Measurements from ENCODE around the gene CDK9.
"Not testable (repeated sequence)": the region's sequence is repeated elsewhere in the genome, so short reads cannot be mapped to it uniquely, and the experiment has no call there.

CDK9 gene

GRCh38 chr9:127822108-127822507, 36.3 kb downstream of the CDK9 start:
- no peaks in the 10 kb centered on the region for H3K9me3 Mint-ChIP-seq
- H3K4me1 Mint-ChIP-seq (ENCODE audit: low read depth): peaks cover 12% of the 10 kb centered on the region
- H3K27ac Mint-ChIP-seq: no peak overlapping the region
- no peaks in the 10 kb centered on the region for H3K27me3 Mint-ChIP-seq
- no peak overlapping the region for H3K4me3 Mint-ChIP-seq
- intact Hi-C loops (cut with micrococcal nuclease): no loop called here
- H3K36me3 Mint-ChIP-seq (ENCODE audit: low read depth): peaks cover 97% of the 10 kb centered on the region

- H3K27ac Mint-ChIP-seq: no peak overlapping the region
- H3K4me1 Mint-ChIP-seq (ENCODE audit: low read depth): peaks cover 30% of the 10 kb centered on the region
- peaks cover 97% of the 10 kb centered on the region for H3K36me3 Mint-ChIP-seq (ENCODE audit: low read depth)
- no peaks in the 10 kb centered on the region for H3K27me3 Mint-ChIP-seq
- H3K9me3 Mint-ChIP-seq: no peaks in the 10 kb centered on the region
- intact Hi-C loops (cut with micrococcal nuclease): loop anchor here (5.0 kb wide), 1 partner anchor 37 kb away; no protein-coding TSS in a partner anchor
- H3K4me3 Mint-ChIP-seq: no peak overlapping the region
Observed at GRCh38 chr9:127825319-127826051, 39.7 kb downstream of the CDK9 start.

GRCh38 chr9:127826253-127826913, 40.5 kb downstream of the CDK9 start:
- H3K27me3 Mint-ChIP-seq: no peaks in the 10 kb centered on the region
- peaks cover 30% of the 10 kb centered on the region for H3K4me1 Mint-ChIP-seq (ENCODE audit: low read depth)
- intact Hi-C loops (cut with micrococcal nuclease): loop anchor here (5.0 kb wide), 1 partner anchor 36 kb away; no protein-coding TSS in a partner anchor
- no peak overlapping the region for H3K4me3 Mint-ChIP-seq
- peaks cover 96% of the 10 kb centered on the region for H3K36me3 Mint-ChIP-seq (ENCODE audit: low read depth)
- H3K27ac Mint-ChIP-seq: no peak overlapping the region
- no peaks in the 10 kb centered on the region for H3K9me3 Mint-ChIP-seq

- H3K36me3 Mint-ChIP-seq (ENCODE audit: low read depth): peaks cover 84% of the 10 kb centered on the region
- no peaks in the 10 kb centered on the region for H3K27me3 Mint-ChIP-seq
- intact Hi-C loops (cut with micrococcal nuclease): loop anchor here (5.0 kb wide), 1 partner anchor 34 kb away; no protein-coding TSS in a partner anchor
- H3K4me3 Mint-ChIP-seq: peak overlapping the region; percentile 49
- H3K4me1 Mint-ChIP-seq (ENCODE audit: low read depth): peaks cover 36% of the 10 kb centered on the region
- H3K9me3 Mint-ChIP-seq: no peaks in the 10 kb centered on the region
- peak overlapping the region; percentile 89 for H3K27ac Mint-ChIP-seq
Observed at GRCh38 chr9:127828262-127829031, 42.6 kb downstream of the CDK9 start.

- peak overlapping the region; percentile 89 for H3K27ac Mint-ChIP-seq
- H3K36me3 Mint-ChIP-seq (ENCODE audit: low read depth): peaks cover 75% of the 10 kb centered on the region
- intact Hi-C loops (cut with micrococcal nuclease): loop anchor here (5.0 kb wide), 1 partner anchor 33 kb away; no protein-coding TSS in a partner anchor
- peaks cover 36% of the 10 kb centered on the region for H3K4me1 Mint-ChIP-seq (ENCODE audit: low read depth)
- no peak overlapping the region for H3K4me3 Mint-ChIP-seq
- H3K27me3 Mint-ChIP-seq: no peaks in the 10 kb centered on the region
- no peaks in the 10 kb centered on the region for H3K9me3 Mint-ChIP-seq
Observed at GRCh38 chr9:127829205-127829906, 43.5 kb downstream of the CDK9 start.

- intact Hi-C loops (cut with micrococcal nuclease): no loop called here
- Mint-ChIP-seq H3K27me3 (no peaks in the 10 kb centered on the region), H3K36me3 (ENCODE audit: low read depth) (peaks cover 52% of the 10 kb centered on the region), H3K27ac (peak overlapping the region; percentile 80), H3K4me1 (ENCODE audit: low read depth) (peaks cover 54% of the 10 kb centered on the region), H3K9me3 (no peaks in the 10 kb centered on the region), H3K4me3 (no peak overlapping the region)
Observed at GRCh38 chr9:127832248-127832647, 46.4 kb downstream of the CDK9 start.

GRCh38 chr9:127833555-127833954, 47.7 kb downstream of the CDK9 start:
- H3K36me3 Mint-ChIP-seq (ENCODE audit: low read depth): peaks cover 39% of the 10 kb centered on the region
- peaks cover 54% of the 10 kb centered on the region for H3K4me1 Mint-ChIP-seq (ENCODE audit: low read depth)
- intact Hi-C loops (cut with micrococcal nuclease): no loop called here
- H3K4me3 Mint-ChIP-seq: no peak overlapping the region
- H3K9me3 Mint-ChIP-seq: no peaks in the 10 kb centered on the region
- H3K27ac Mint-ChIP-seq: peak overlapping the region; percentile 80
- H3K27me3 Mint-ChIP-seq: no peaks in the 10 kb centered on the region

- Mint-ChIP-seq H3K27me3 (no peaks in the 10 kb centered on the region), H3K4me1 (ENCODE audit: low read depth) (peaks cover 66% of the 10 kb centered on the region), H3K27ac (peak overlapping the region; percentile 97), H3K36me3 (ENCODE audit: low read depth) (peaks cover 35% of the 10 kb centered on the region), H3K4me3 (peak overlapping the region; percentile 56), H3K9me3 (no peaks in the 10 kb centered on the region)
- intact Hi-C loops (cut with micrococcal nuclease): no loop called here
Observed at GRCh38 chr9:127835991-127836516, 50.2 kb downstream of the CDK9 start.

GRCh38 chr9:127836561-127836960, 50.7 kb downstream of the CDK9 start:
- H3K4me3 Mint-ChIP-seq: peak overlapping the region; percentile 56
- H3K27me3 Mint-ChIP-seq; H3K9me3 Mint-ChIP-seq; intact Hi-C loops (cut with micrococcal nuclease): not testable (repeated sequence)
- H3K27ac Mint-ChIP-seq: peak overlapping the region; percentile 97
- peaks cover 38% of the 10 kb centered on the region for H3K36me3 Mint-ChIP-seq (ENCODE audit: low read depth)
- peaks cover 71% of the 10 kb centered on the region for H3K4me1 Mint-ChIP-seq (ENCODE audit: low read depth)

- no peak overlapping the region for H3K4me3 Mint-ChIP-seq
- H3K27ac Mint-ChIP-seq: peak overlapping the region; percentile 97
- peaks cover 43% of the 10 kb centered on the region for H3K36me3 Mint-ChIP-seq (ENCODE audit: low read depth)
- no peaks in the 10 kb centered on the region for H3K9me3 Mint-ChIP-seq
- H3K27me3 Mint-ChIP-seq: no peaks in the 10 kb centered on the region
- H3K4me1 Mint-ChIP-seq (ENCODE audit: low read depth): peaks cover 76% of the 10 kb centered on the region
- intact Hi-C loops (cut with micrococcal nuclease): no loop called here
Observed at GRCh38 chr9:127837346-127837745, 51.5 kb downstream of the CDK9 start.

- no peaks in the 10 kb centered on the region for H3K27me3 Mint-ChIP-seq
- H3K9me3 Mint-ChIP-seq: no peaks in the 10 kb centered on the region
- intact Hi-C loops (cut with micrococcal nuclease): no loop called here
- H3K4me3 Mint-ChIP-seq: peak overlapping the region; percentile 13
- H3K36me3 Mint-ChIP-seq (ENCODE audit: low read depth): peaks cover 49% of the 10 kb centered on the region
- H3K27ac Mint-ChIP-seq: peak overlapping the region; percentile 97
- H3K4me1 Mint-ChIP-seq (ENCODE audit: low read depth): peaks cover 82% of the 10 kb centered on the region
Observed at GRCh38 chr9:127838375-127839078, 52.7 kb downstream of the CDK9 start.
